H1 (cell line): ENCODE measurements around the gene TMEM150A. TPM values are rescaled to one million over a fixed set of nuclear protein-coding genes. Genes with fewer than 3 reads are reported as not detected.

Experiments used
- CTCF ChIA-PET: fragments of 300-600 bp; sonication (Branson Sonifier 250); formaldehyde crosslinking; loops from one replicate; lab custom pipeline; 2021; ENCODE audit not compliant: partially characterized antibody; lab: Charles Lee
- POLR2A ChIA-PET: fragments of 300-600 bp; sonication (Branson Sonifier 250); formaldehyde crosslinking; loops from one replicate; lab custom pipeline; 2021; ENCODE audit warnings: inconsistent platforms; ENCODE audit not compliant: partially characterized antibody; lab: Charles Lee
- DNase-seq, 2 experiments: peaks; one replicate each; pipeline versions ENCODE4 v3.0.0 to v3.0.0-alpha.2; 2010 to 2022; ENCODE audit warnings: low spot score in 2 of 2, low read depth in 1 of 2, mixed read lengths in 1 of 2
- FAIRE-seq: peaks from 2 replicates; lab custom pipeline; 2011; peaks lifted over from hg19 to GRCh38; lab: Jason Lieb, UNC
- H2AFZ ChIP-seq: 2 replicates; pipeline ENCODE4 v1.8.1; 2012; ENCODE audit warnings: low read length, inconsistent platforms
- H2AK5ac ChIP-seq: 2 replicates; pipeline ENCODE4 v1.6.1; 2013; ENCODE audit warnings: low read depth, low read length
- H2BK120ac ChIP-seq: replicated peaks from 2 replicates; pipeline ENCODE3; 2013; ENCODE audit warnings: low read depth, low read length, inconsistent platforms
- H2BK12ac ChIP-seq: 2 replicates; pipeline ENCODE4 v1.6.1; 2013; ENCODE audit warnings: low read depth, low read length
- H2BK15ac ChIP-seq: 2 replicates; pipeline ENCODE4 v1.6.1; 2013; ENCODE audit warnings: low read length
- H2BK20ac ChIP-seq: 2 replicates; pipeline ENCODE4 v1.6.1; 2013; ENCODE audit warnings: low read length
- H2BK5ac ChIP-seq: 2 replicates; pipeline ENCODE4 v1.6.1; 2013; ENCODE audit warnings: low read depth, low read length
- H3K14ac ChIP-seq: 2 replicates; pipeline ENCODE4 v1.6.1; 2013; ENCODE audit warnings: inconsistent platforms; ENCODE audit not compliant: insufficient read length
- H3K18ac ChIP-seq: 2 replicates; pipeline ENCODE4 v1.6.1; 2013; ENCODE audit warnings: low read length; ENCODE audit errors: extremely low read depth
- H3K23ac ChIP-seq: 2 replicates; pipeline ENCODE4 v1.6.1; 2013; ENCODE audit warnings: inconsistent platforms; ENCODE audit not compliant: insufficient read length
- H3K23me2 ChIP-seq: 2 replicates; pipeline ENCODE4 v1.6.1; 2013; ENCODE audit warnings: low read depth, low read length
- H3K27ac ChIP-seq: 2 replicates; pipeline ENCODE4 v1.6.1; 2011; ENCODE audit warnings: low read depth, low read length, inconsistent platforms
- H3K27me3 ChIP-seq, 4 experiments: replicated peaks in 1 of 4; 1 replicate in 1 of 4; 2 replicates in 3 of 4; pipeline versions ENCODE4 v1.6.1 to v1.8.1; 2011 to 2013; ENCODE audit warnings: low read length in 3 of 4, mild to moderate bottlenecking in 3 of 4, inconsistent platforms in 2 of 4, mixed read lengths in 2 of 4, moderate library complexity in 1 of 4; ENCODE audit not compliant: control insufficient read depth in 3 of 4, insufficient read depth in 3 of 4; ENCODE audit errors: extremely low read depth in 1 of 4
- H3K36me3 ChIP-seq, 4 experiments: 2 replicates each; pipeline versions ENCODE4 v1.6.1 to v1.8.1; 2011 to 2013; ENCODE audit warnings: mild to moderate bottlenecking in 4 of 4, low read length in 3 of 4, moderate library complexity in 2 of 4, control low read depth in 1 of 4, inconsistent platforms in 1 of 4; ENCODE audit not compliant: insufficient read depth in 4 of 4, control insufficient read depth in 2 of 4
- H3K4ac ChIP-seq: replicated peaks from 2 replicates; pipeline ENCODE3; 2013; ENCODE audit warnings: low read length, low read depth, mixed read lengths, inconsistent platforms; ENCODE audit not compliant: insufficient read length
- H3K4me1 ChIP-seq, 4 experiments: replicated peaks in 1 of 4; 1 replicate in 1 of 4; 2 replicates in 3 of 4; pipeline versions ENCODE4 v1.6.1 to v1.8.1; 2011 to 2013; ENCODE audit warnings: low read length in 3 of 4, inconsistent platforms in 2 of 4, mixed read lengths in 1 of 4; ENCODE audit not compliant: insufficient read depth in 4 of 4, control insufficient read depth in 3 of 4
- H3K4me2 ChIP-seq, 2 experiments: 2 replicates each; pipeline versions ENCODE4 v1.6.1 to v1.8.1; 2011 to 2013; ENCODE audit warnings: low read depth in 2 of 2, low read length in 2 of 2, control low read depth in 1 of 2, inconsistent platforms in 1 of 2, mild to moderate bottlenecking in 1 of 2; ENCODE audit not compliant: insufficient read depth in 1 of 2
- H3K4me3 ChIP-seq, 4 experiments: fragments of 200-600, 300-600 bp in 1 of 4; sonication (generic), shearing (Covaris generic), sonication (Bioruptor Twin) in 1 of 4; 2 replicates each; pipeline versions ENCODE4 v1.5.1 to v1.8.1; 2011 to 2016; ENCODE audit warnings: low read length in 4 of 4, low read depth in 3 of 4, control low read depth in 2 of 4, inconsistent platforms in 2 of 4, mild to moderate bottlenecking in 2 of 4, mixed read lengths in 1 of 4, moderate library complexity in 1 of 4; ENCODE audit not compliant: insufficient read depth in 2 of 4; ENCODE audit errors: extremely low read depth in 1 of 4
- H3K56ac ChIP-seq: replicated peaks from 2 replicates; pipeline ENCODE3; 2013; ENCODE audit warnings: low read depth, mild to moderate bottlenecking, mixed read lengths, low read length, inconsistent platforms; ENCODE audit not compliant: insufficient read length
- H3K79me1 ChIP-seq: 2 replicates; pipeline ENCODE4 v1.6.1; 2013; ENCODE audit warnings: low read depth, low read length, control low read depth
- H3K79me2 ChIP-seq, 2 experiments: 2 replicates each; pipeline versions ENCODE4 v1.6.1 to v1.8.1; 2012 to 2013; ENCODE audit warnings: low read length in 2 of 2, mild to moderate bottlenecking in 2 of 2, inconsistent platforms in 1 of 2; ENCODE audit not compliant: insufficient read depth in 2 of 2, control insufficient read depth in 1 of 2
- H3K9ac ChIP-seq, 4 experiments: replicated peaks in 1 of 4; 1 replicate in 1 of 4; 2 replicates in 3 of 4; pipeline versions ENCODE4 v1.6.1 to v1.8.1; 2011 to 2013; ENCODE audit warnings: low read depth in 3 of 4, low read length in 3 of 4, control low read depth in 2 of 4, mild to moderate bottlenecking in 2 of 4, moderate library complexity in 2 of 4, inconsistent platforms in 1 of 4; ENCODE audit errors: extremely low read depth in 1 of 4
- H3K9me3 ChIP-seq, 2 experiments: 2 replicates each; pipeline versions ENCODE4 v1.6.1 to v1.8.1; 2012 to 2013; ENCODE audit warnings: mild to moderate bottlenecking in 2 of 2, moderate library complexity in 2 of 2, control low read depth in 1 of 2, inconsistent platforms in 1 of 2, low read depth in 1 of 2, low read length in 1 of 2, mixed read lengths in 1 of 2; ENCODE audit not compliant: insufficient read depth in 2 of 2
- H4K20me1 ChIP-seq, 2 experiments: replicated peaks in 1 of 2; 2 replicates each; pipeline versions ENCODE3 to v1.8.1; 2011 to 2013; ENCODE audit warnings: inconsistent platforms in 2 of 2, low read length in 2 of 2, mild to moderate bottlenecking in 1 of 2; ENCODE audit not compliant: insufficient read depth in 2 of 2, control insufficient read depth in 1 of 2
- H4K5ac ChIP-seq: 2 replicates; pipeline ENCODE4 v1.6.1; 2013; ENCODE audit warnings: low read length, low read depth, mixed read lengths, inconsistent platforms; ENCODE audit not compliant: insufficient read length
- H4K8ac ChIP-seq: 2 replicates; pipeline ENCODE4 v1.8.0; 2013; ENCODE audit warnings: mild to moderate bottlenecking, moderate library complexity, low read length, inconsistent platforms; ENCODE audit not compliant: insufficient read depth; ENCODE audit errors: extremely low read depth
- H4K91ac ChIP-seq: replicated peaks from 2 replicates; pipeline ENCODE3; 2013; ENCODE audit warnings: low read length, mixed read lengths, inconsistent platforms; ENCODE audit not compliant: insufficient read length
- RBBP5 ChIP-seq: IDR thresholded peaks from 2 replicates; pipeline ENCODE4 v1.7.1; 2012; ENCODE audit warnings: low read depth, mild to moderate bottlenecking, inconsistent platforms, low read length, moderate library complexity, borderline replicate concordance
- SAP30 ChIP-seq: fragments of 300-600 bp; sonication (generic); IDR thresholded peaks from 2 replicates; pipeline ENCODE4 v1.7.1; 2012; ENCODE audit warnings: low read length, moderate library complexity, mild to moderate bottlenecking, inconsistent platforms; ENCODE audit not compliant: insufficient read depth, insufficient replicate concordance
- ZNF274 ChIP-seq: IDR thresholded peaks from 2 replicates; pipeline ENCODE4 v1.7.0; 2012; ENCODE audit warnings: low read length, borderline replicate concordance; ENCODE audit errors: extremely low read depth
- WGBS, 2 experiments: shearing (Covaris generic) in 1 of 2; methylation state at CpG; one replicate each; pipeline versions ENCODE4 v1.1.6 to v1.1.7; 2013 to 2015; ENCODE audit warnings: low lambda C conversion rate in 2 of 2, mixed read lengths in 2 of 2, inconsistent platforms in 1 of 2, low coverage in 1 of 2, missing lambda C conversion rate in 1 of 2; ENCODE audit not compliant: insufficient replicate concordance in 2 of 2, insufficient coverage in 1 of 2, insufficient read length in 1 of 2; ENCODE audit errors: extremely low coverage in 1 of 2, missing lambda C conversion rate in 1 of 2; 5-methylcytosine and 5-hydroxymethylcytosine counted together
- polyA plus RNA-seq, 7 experiments: library from polyadenylated mRNA; depleted of rRNA in 3 of 7; stranded (reverse) in 5 of 7; unstranded in 2 of 7; fragments of >200 nt in 5 of 7; fragments of 200-250 nt in 2 of 7; gene quantifications; 1 replicate in 5 of 7; 2 replicates in 1 of 7; 4 replicates in 1 of 7; pipeline versions ENCODE4 v1.2.1 to v1.2.3, GENCODE V29; 2011 to 2013; ENCODE audit warnings: missing spikeins in 2 of 7, mixed read lengths in 2 of 7
- total RNA-seq: library from RNA; stranded (reverse); fragmentation: NEBNext Ultra II Directional; extraction: Animal tissue kit (Norgen Biotek cat#: 25700); gene quantifications from 2 replicates; pipeline ENCODE4 v1.2.1, GENCODE V29; 2021

Gene TMEM150A
- total and polyA plus RNA-seq, 2 of the 8 experiments (the other 6 are each of a cell fraction or from before 2014, with no cell fraction given): 19.8 to 29.9 TPM

- no peak overlapping the region for H3K4me2 ChIP-seq
- CTCF ChIA-PET: interaction anchor here (0.9 to 1.5 kb wide), 4 partner anchors 9 to 28 kb away, joined by 3 to 5 read pairs (median 4); partner anchors contain the start of gene VAMP5
- POLR2A ChIA-PET: interaction anchor here (0.6 to 7.9 kb wide), 7 partner anchors 9 to 60 kb away, joined by 3 to 95 read pairs (median 8); partner anchors contain the start of genes C2orf68, MAT2A and USP39
- TF ChIP-seq ZNF274: no peak
- TF ChIP-seq RBBP5: no peak
- no peak for TF ChIP-seq SAP30
- H2AFZ ChIP-seq: no peak overlapping the region
- DNase-seq (no peak), FAIRE-seq (no peak)
- H2AK5ac ChIP-seq: no peak overlapping the region
- H2BK15ac ChIP-seq: no peak overlapping the region
- no peak overlapping the region; the same call in 1 of the 2 replicates for H4K8ac ChIP-seq
- no peak overlapping the region for H3K4me3 ChIP-seq
- peaks cover 0 to 18% of the 10 kb centered on the region in 2 experiments; a peak in 2 of 4 replicates for H3K79me2 ChIP-seq
- 90% methylated on average over 2 of the region's 3 CpGs; no CpG with 5 or more reads in 1 of the 2 experiments for WGBS, 2 experiments
- no peak overlapping the region for H4K5ac ChIP-seq
- no peak overlapping the region for H3K27ac ChIP-seq
- H3K9me3 ChIP-seq: no peaks in the 10 kb centered on the region
- H4K20me1 ChIP-seq: peaks cover 2 to 9% of the 10 kb centered on the region in 2 experiments
- peaks cover 0 to 10% (median 3%) of the 10 kb centered on the region in 4 experiments; a peak in 6 of 7 replicates for H3K4me1 ChIP-seq
- H3K18ac ChIP-seq: no peak overlapping the region
- H3K56ac ChIP-seq: no peak overlapping the region
- H3K9ac ChIP-seq: no peak overlapping the region
- no peak overlapping the region for H3K14ac ChIP-seq
- H3K27me3 ChIP-seq: no peaks in the 10 kb centered on the region
- no peak overlapping the region for H3K4ac ChIP-seq
- H2BK20ac ChIP-seq: no peak overlapping the region
- H4K91ac ChIP-seq: no peak overlapping the region
- peaks cover 4 to 21% (median 7%) of the 10 kb centered on the region in 4 experiments; a peak in 4 of 8 replicates for H3K36me3 ChIP-seq
- H3K79me1 ChIP-seq: peaks cover 6% of the 10 kb centered on the region; the same call in 1 of the 2 replicates
- no peak overlapping the region for H2BK5ac ChIP-seq
- no peak overlapping the region for H2BK120ac ChIP-seq
- H2BK12ac ChIP-seq: no peak overlapping the region
- peaks cover 20% of the 10 kb centered on the region for H3K23me2 ChIP-seq
- no peak overlapping the region for H3K23ac ChIP-seq
These were observed 2.3 kb downstream of the TMEM150A start for GRCh38 chr2:85600235-85600575.
